ENCODE results near the gene PPP1R2C. TPM values are rescaled to one million over a fixed set of nuclear protein-coding genes. Genes with fewer than 3 reads are reported as not detected.

PPP1R2C gene
- total and polyA plus RNA-seq, 4 donors = not detected

DNA sequence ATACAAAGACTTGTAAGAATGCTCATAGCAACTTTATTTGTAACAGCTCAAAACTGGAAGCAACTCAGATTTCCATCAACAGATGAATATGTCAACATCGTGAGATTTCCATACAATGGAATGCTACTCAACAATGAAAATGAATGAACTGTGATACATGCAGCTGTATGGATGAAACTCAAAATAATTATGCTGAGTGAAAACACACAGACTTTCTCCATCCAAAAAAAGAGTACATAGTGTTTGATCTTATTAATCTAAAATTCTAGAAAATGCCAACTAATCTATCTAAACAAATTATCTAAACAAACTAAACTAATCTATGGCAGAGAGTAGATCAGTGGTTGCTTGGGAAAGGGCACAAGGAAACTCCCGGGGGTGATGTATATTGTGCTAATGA, 42.7 kb downstream of the PPP1R2C start:
- Histone ChIP-seq H3K4me3 (ENCODE audit: low read depth in 1 of 3, low read length in 3 of 3) (no peak overlapping the region), H3K9ac (ENCODE audit: low read depth in 1 of 2, low read length in 2 of 2) (no peak overlapping the region), H3K27ac (ENCODE audit: low read depth in 1 of 2, low read length in 2 of 2) (no peak overlapping the region), H3K36me3 (ENCODE audit: control insufficient read depth in 4 of 4, insufficient read depth in 3 of 4, low read depth in 1 of 4, low read length in 3 of 4) (no peaks in the 10 kb centered on the region), H3K9me3 (ENCODE audit: control insufficient read depth in 4 of 4, low read length in 3 of 4) (no peaks in the 10 kb centered on the region), H3K4me1 (ENCODE audit: control insufficient read depth in 4 of 4, insufficient read depth in 4 of 4, low read length in 3 of 4) (no peaks in the 10 kb centered on the region), H3K27me3 (ENCODE audit: control insufficient read depth in 4 of 4, insufficient read depth in 4 of 4, low read length in 3 of 4) (no peaks in the 10 kb centered on the region)
- 95% methylated on average over 2 of the region's 2 CpGs for WGBS
- no peak for DNase-seq (ENCODE audit: low spot score)
- TF ChIP-seq MAX (IDR thresholded peaks at IDR 0.05) = no peak
- no peak for TF ChIP-seq EGR1 (IDR thresholded peaks at IDR 0.05; ENCODE audit: low read depth in 2 of 2)
- no peak for TF ChIP-seq TAF1 (conservative IDR thresholded peaks at IDR 0.05)

GRCh38 chrX:42732506-42732905, 45.5 kb downstream of the PPP1R2C start:
- WGBS = 74% methylated on average over 3 of the region's 3 CpGs
- no peak overlapping the region for H3K27ac ChIP-seq (ENCODE audit: low read depth in 1 of 2, low read length in 2 of 2)
- no peaks in the 10 kb centered on the region for H3K27me3 ChIP-seq (ENCODE audit: control insufficient read depth in 4 of 4, insufficient read depth in 4 of 4, low read length in 3 of 4)
- H3K36me3 ChIP-seq (ENCODE audit: control insufficient read depth in 4 of 4, insufficient read depth in 3 of 4, low read depth in 1 of 4, low read length in 3 of 4) = no peaks in the 10 kb centered on the region
- no peaks in the 10 kb centered on the region for H3K9me3 ChIP-seq (ENCODE audit: control insufficient read depth in 4 of 4, low read length in 3 of 4)
- no peak for DNase-seq (ENCODE audit: low spot score)
- no peaks in the 10 kb centered on the region for H3K4me1 ChIP-seq (ENCODE audit: control insufficient read depth in 4 of 4, insufficient read depth in 4 of 4, low read length in 3 of 4)
- H3K9ac ChIP-seq (ENCODE audit: low read depth in 1 of 2, low read length in 2 of 2) = no peak overlapping the region
- H3K4me3 ChIP-seq (ENCODE audit: low read depth in 1 of 3, low read length in 3 of 3) = no peak overlapping the region
- TF ChIP-seq REST (IDR thresholded peaks at IDR 0.05) = no peak
- no peak for TF ChIP-seq RAD21 (IDR thresholded peaks at IDR 0.05)
- no peak for TF ChIP-seq ZBTB33 (IDR thresholded peaks at IDR 0.05)
- TF ChIP-seq, protein P1, sequence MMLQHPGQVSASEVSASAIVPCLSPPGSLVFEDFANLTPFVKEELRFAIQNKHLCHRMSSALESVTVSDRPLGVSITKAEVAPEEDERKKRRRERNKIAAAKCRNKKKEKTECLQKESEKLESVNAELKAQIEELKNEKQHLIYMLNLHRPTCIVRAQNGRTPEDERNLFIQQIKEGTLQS (IDR thresholded peaks at IDR 0.05) = no peak
- no peak for TF ChIP-seq TAF1 (conservative IDR thresholded peaks at IDR 0.05)
- no peak for TF ChIP-seq FOXA1 (IDR thresholded peaks at IDR 0.05)
- TF ChIP-seq FOXA2 (IDR thresholded peaks at IDR 0.05) = no peak
- TF ChIP-seq HNF4G (IDR thresholded peaks at IDR 0.05) = no peak
- TF ChIP-seq MAX (IDR thresholded peaks at IDR 0.05) = no peak
- no peak for TF ChIP-seq YY1 (IDR thresholded peaks at IDR 0.05)
- no peak for TF ChIP-seq JUND (IDR thresholded peaks at IDR 0.05)
- no peak for TF ChIP-seq RXRA (IDR thresholded peaks at IDR 0.05)
- no peak for TF ChIP-seq HNF4A (conservative IDR thresholded peaks at IDR 0.05)
- no peak for TF ChIP-seq EGR1 (IDR thresholded peaks at IDR 0.05; ENCODE audit: low read depth in 2 of 2)
- TF ChIP-seq SP1 (IDR thresholded peaks at IDR 0.05) = no peak
- TF ChIP-seq NR2F2 (IDR thresholded peaks at IDR 0.05) = no peak
- TF ChIP-seq, protein P2, sequence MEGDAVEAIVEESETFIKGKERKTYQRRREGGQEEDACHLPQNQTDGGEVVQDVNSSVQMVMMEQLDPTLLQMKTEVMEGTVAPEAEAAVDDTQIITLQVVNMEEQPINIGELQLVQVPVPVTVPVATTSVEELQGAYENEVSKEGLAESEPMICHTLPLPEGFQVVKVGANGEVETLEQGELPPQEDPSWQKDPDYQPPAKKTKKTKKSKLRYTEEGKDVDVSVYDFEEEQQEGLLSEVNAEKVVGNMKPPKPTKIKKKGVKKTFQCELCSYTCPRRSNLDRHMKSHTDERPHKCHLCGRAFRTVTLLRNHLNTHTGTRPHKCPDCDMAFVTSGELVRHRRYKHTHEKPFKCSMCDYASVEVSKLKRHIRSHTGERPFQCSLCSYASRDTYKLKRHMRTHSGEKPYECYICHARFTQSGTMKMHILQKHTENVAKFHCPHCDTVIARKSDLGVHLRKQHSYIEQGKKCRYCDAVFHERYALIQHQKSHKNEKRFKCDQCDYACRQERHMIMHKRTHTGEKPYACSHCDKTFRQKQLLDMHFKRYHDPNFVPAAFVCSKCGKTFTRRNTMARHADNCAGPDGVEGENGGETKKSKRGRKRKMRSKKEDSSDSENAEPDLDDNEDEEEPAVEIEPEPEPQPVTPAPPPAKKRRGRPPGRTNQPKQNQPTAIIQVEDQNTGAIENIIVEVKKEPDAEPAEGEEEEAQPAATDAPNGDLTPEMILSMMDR (IDR thresholded peaks at IDR 0.05; ENCODE audit: low read depth, low read length, missing input control) = no peak
- TF ChIP-seq GABPA (IDR thresholded peaks at IDR 0.05 in 1 of 2, conservative IDR thresholded peaks at IDR 0.05 in 1 of 2) = no peak
